Measurements from ENCODE around the gene NCS1. TPM values are rescaled to one million over a fixed set of nuclear protein-coding genes. Genes with fewer than 3 reads are reported as not detected.

The NCS1 gene
- total and polyA plus RNA-seq, 2 of the 8 experiments (the other 6 are each of a cell fraction or from before 2014, with no cell fraction given) = 34.7 to 47.6 TPM

- TF ChIP-seq CTCF (IDR thresholded peaks at IDR 0.05; ENCODE audit: control extremely low read depth in 1 of 3, insufficient read depth in 1 of 3, low read depth in 1 of 3, low read length in 3 of 3) (no peak), JUND (IDR thresholded peaks at IDR 0.05; ENCODE audit: low read length) (no peak), NANOG (IDR thresholded peaks at IDR 0.05; ENCODE audit: insufficient read depth, low read depth, low read length, poor library complexity, severe bottlenecking) (no peak), KDM1A (IDR thresholded peaks at IDR 0.05; ENCODE audit: borderline replicate concordance, low read length) (no peak), FOSL1 (IDR thresholded peaks at IDR 0.05; ENCODE audit: insufficient read depth, low read depth, low read length) (no peak), CHD2 (IDR thresholded peaks at IDR 0.05; ENCODE audit: low read length) (no peak), GTF2F1 (IDR thresholded peaks at IDR 0.05; ENCODE audit: borderline replicate concordance, low read depth, low read length) (no peak)
These were observed 39.5 kb upstream of the NCS1 start (continued) for GRCh38 chr9:130132746-130133145.

All from H1 (cell line).